ENCODE results near the gene BCR. TPM values are rescaled to one million over a fixed set of nuclear protein-coding genes. Genes with fewer than 3 reads are reported as not detected.

The BCR gene
- total RNA-seq, 2 donors from 2014 or later, result 102 to 172 TPM

DNA sequence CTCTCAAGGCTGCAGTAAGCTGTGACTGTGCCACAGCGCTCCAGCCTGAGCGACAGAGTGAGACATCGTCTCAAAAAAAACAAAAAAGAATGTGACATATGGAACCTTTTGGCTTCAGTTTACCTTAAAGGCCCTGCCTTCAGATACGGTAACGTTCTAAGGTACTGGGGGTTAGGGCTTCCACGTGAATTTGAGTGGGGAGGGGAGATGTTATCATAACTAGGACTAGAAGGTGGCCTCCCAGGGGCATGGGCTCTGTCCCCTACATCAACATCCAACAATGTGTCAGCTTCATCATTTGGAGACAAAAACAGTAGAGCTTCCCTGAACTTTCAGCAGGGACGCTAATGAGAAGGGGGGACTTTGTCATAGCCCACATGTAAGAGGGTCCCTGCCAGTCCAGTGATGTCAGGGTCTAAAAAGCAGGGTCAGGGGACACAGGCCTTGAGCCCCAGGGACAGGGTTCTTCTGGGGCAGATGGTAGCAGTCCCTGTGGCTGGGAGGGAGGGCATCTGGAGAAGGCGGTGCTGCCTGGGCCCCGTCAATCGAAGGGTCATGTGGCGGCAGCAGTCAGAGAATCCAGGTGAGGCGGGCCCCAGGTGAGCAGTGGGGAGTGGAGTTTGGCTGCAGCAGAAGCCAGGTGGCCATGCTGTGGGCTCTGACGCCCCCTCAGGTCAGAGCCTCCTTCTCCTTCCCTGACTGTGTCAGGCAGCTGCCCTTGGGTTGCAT is 79.8 kb downstream of the BCR start:
- Histone ChIP-seq H3K27me3 (ENCODE audit: control insufficient read depth, insufficient read depth, low read length, poor library complexity, severe bottlenecking) (no peaks in the 10 kb centered on the region), H3K9ac (ENCODE audit: extremely low read depth, low read length, poor library complexity, severe bottlenecking) (no peak overlapping the region), H3K4me1 (ENCODE audit: control insufficient read depth, insufficient read depth, low read length) (no peaks in the 10 kb centered on the region), H3K36me3 (ENCODE audit: control insufficient read depth, insufficient read depth, low read length) (peaks cover 85% of the 10 kb centered on the region), H3K27ac (ENCODE audit: low read depth, low read length) (no peak overlapping the region), H3K4me3 (ENCODE audit: low read length) (no peak overlapping the region), H3K9me3 (ENCODE audit: control insufficient read depth, low read length) (no peaks in the 10 kb centered on the region)
- Mint-ChIP-seq H3K27ac (peak overlapping the region; percentile 63), H3K9me3 (no peaks in the 10 kb centered on the region), H3K4me1 (peaks cover 28% of the 10 kb centered on the region), H3K27me3 (ENCODE audit: insufficient read depth) (no peaks in the 10 kb centered on the region), H3K4me3 (no peak overlapping the region), H3K36me3 (ENCODE audit: low read depth) (peaks cover 57% of the 10 kb centered on the region)
- WGBS, 2 experiments (ENCODE audit: insufficient coverage in 1 of 2, insufficient read length in 1 of 2), result 90 to 93% methylated on average over 11 to 13 of the region's 13 CpGs
- TF ChIP-seq, protein P1, sequence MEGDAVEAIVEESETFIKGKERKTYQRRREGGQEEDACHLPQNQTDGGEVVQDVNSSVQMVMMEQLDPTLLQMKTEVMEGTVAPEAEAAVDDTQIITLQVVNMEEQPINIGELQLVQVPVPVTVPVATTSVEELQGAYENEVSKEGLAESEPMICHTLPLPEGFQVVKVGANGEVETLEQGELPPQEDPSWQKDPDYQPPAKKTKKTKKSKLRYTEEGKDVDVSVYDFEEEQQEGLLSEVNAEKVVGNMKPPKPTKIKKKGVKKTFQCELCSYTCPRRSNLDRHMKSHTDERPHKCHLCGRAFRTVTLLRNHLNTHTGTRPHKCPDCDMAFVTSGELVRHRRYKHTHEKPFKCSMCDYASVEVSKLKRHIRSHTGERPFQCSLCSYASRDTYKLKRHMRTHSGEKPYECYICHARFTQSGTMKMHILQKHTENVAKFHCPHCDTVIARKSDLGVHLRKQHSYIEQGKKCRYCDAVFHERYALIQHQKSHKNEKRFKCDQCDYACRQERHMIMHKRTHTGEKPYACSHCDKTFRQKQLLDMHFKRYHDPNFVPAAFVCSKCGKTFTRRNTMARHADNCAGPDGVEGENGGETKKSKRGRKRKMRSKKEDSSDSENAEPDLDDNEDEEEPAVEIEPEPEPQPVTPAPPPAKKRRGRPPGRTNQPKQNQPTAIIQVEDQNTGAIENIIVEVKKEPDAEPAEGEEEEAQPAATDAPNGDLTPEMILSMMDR (conservative IDR thresholded peaks at IDR 0.05), result peak; percentile 75
- DNase-seq, result peak; percentile 89

DNA sequence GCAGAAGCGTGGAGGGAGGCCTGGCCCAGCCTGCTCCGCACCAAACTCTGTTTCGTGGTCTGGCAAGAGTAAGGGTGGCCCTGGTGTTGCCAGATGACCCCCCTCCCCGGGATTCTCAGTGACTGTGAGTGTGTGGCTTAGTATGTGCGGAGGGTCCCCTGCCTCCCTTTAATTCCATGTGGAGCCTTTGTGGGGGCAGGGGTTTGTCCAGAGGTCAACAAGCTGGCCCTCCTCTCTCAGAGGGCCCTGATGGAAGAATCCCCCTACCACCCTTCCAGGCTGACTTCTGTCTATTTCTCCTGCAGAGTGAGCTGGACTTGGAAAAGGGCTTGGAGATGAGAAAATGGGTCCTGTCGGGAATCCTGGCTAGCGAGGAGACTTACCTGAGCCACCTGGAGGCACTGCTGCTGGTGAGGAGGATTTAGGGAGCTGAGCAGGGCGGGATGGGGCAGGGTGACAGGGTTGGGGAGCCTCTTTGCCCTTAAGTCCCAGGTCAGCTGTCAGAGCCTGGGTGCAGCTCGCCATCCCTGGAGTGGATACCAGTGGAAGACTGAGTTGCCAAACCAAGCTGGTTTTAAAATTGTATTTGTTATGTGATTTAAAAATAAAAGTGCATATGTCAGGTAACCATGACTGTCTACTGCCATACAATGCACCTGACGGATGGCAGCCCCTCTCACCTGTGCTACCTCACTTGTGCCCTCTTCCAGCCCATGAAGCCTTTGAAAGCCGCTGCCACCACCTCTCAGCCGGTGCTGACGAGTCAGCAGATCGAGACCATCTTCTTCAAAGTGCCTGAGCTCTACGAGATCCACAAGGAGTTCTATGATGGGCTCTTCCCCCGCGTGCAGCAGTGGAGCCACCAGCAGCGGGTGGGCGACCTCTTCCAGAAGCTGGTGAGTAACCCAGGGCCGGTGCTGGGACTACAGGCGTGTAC is 80.6 kb downstream of the BCR start:
- peaks cover 84% of the 10 kb centered on the region for H3K36me3 ChIP-seq (ENCODE audit: control insufficient read depth, insufficient read depth, low read length)
- H3K4me3 ChIP-seq (ENCODE audit: low read length), result no peak overlapping the region
- Mint-ChIP-seq H3K4me3 (no peak overlapping the region), H3K27ac (peak overlapping the region; percentile 63), H3K27me3 (ENCODE audit: insufficient read depth) (no peaks in the 10 kb centered on the region), H3K9me3 (no peaks in the 10 kb centered on the region), H3K4me1 (peaks cover 28% of the 10 kb centered on the region), H3K36me3 (ENCODE audit: low read depth) (peaks cover 55% of the 10 kb centered on the region)
- no peaks in the 10 kb centered on the region for H3K4me1 ChIP-seq (ENCODE audit: control insufficient read depth, insufficient read depth, low read length)
- TF ChIP-seq, protein P1 (conservative IDR thresholded peaks at IDR 0.05), result no peak
- WGBS, 2 experiments (ENCODE audit: insufficient coverage in 1 of 2, insufficient read length in 1 of 2), result 93 to 94% methylated on average over 13 to 20 of the region's 21 CpGs
- H3K27me3 ChIP-seq (ENCODE audit: control insufficient read depth, insufficient read depth, low read length, poor library complexity, severe bottlenecking), result no peaks in the 10 kb centered on the region
- H3K9me3 ChIP-seq (ENCODE audit: control insufficient read depth, low read length), result no peaks in the 10 kb centered on the region
- H3K27ac ChIP-seq (ENCODE audit: low read depth, low read length), result no peak overlapping the region
- no peak overlapping the region for H3K9ac ChIP-seq (ENCODE audit: extremely low read depth, low read length, poor library complexity, severe bottlenecking)
- no peak for DNase-seq

DNA sequence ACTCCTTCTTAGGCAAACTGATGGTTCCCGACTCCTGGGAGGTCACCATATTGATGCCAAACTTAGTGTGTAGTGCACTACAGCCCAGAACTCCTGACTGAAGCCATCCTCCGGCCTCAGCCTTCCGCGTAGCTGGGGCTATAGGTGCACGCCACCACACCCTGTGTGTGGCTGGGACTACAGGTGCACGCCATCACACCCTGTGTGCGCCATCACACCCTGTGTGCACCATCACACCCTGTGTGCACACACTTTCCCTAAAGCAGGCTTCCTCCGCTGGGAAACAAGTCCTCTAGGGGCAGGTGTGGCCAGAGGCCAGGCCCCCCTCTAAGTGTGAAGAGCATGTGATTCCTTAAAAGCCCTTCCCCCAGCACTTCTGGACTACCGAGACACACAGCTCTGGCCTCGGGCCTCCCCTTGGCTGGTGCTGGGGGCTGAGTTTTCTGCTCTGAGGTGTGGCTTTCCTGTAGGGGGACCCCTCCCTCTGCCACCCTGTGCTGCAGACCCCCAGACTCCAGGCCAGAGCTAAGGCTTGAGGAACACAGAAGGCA is 81.7 kb downstream of the BCR start:
- WGBS, 2 experiments (ENCODE audit: insufficient coverage in 1 of 2, insufficient read length in 1 of 2), result 82 to 93% methylated on average over 7 to 10 of the region's 10 CpGs
- H3K9me3 ChIP-seq (ENCODE audit: control insufficient read depth, low read length), result no peaks in the 10 kb centered on the region
- no peak overlapping the region for H3K9ac ChIP-seq (ENCODE audit: extremely low read depth, low read length, poor library complexity, severe bottlenecking)
- H3K27ac ChIP-seq (ENCODE audit: low read depth, low read length), result peak overlapping the region; percentile 32
- no peaks in the 10 kb centered on the region for H3K27me3 Mint-ChIP-seq (ENCODE audit: insufficient read depth)
- peaks cover 24% of the 10 kb centered on the region for H3K4me1 Mint-ChIP-seq
- no peaks in the 10 kb centered on the region for H3K4me1 ChIP-seq (ENCODE audit: control insufficient read depth, insufficient read depth, low read length)
- no peaks in the 10 kb centered on the region for H3K9me3 Mint-ChIP-seq
- H3K4me3 Mint-ChIP-seq, result no peak overlapping the region
- peaks cover 53% of the 10 kb centered on the region for H3K36me3 Mint-ChIP-seq (ENCODE audit: low read depth)
- peaks cover 77% of the 10 kb centered on the region for H3K36me3 ChIP-seq (ENCODE audit: control insufficient read depth, insufficient read depth, low read length)
- no peak overlapping the region for H3K27ac Mint-ChIP-seq
- no peaks in the 10 kb centered on the region for H3K27me3 ChIP-seq (ENCODE audit: control insufficient read depth, insufficient read depth, low read length, poor library complexity, severe bottlenecking)
- peak; percentile 80 for DNase-seq
- no peak overlapping the region for H3K4me3 ChIP-seq (ENCODE audit: low read length)
- TF ChIP-seq, protein P1 (conservative IDR thresholded peaks at IDR 0.05), result no peak
